ENCODE measurements around the gene LRP8.

- no peak for TF ChIP-seq CTCF (conservative IDR thresholded peaks at IDR 0.05; ENCODE audit: low read length)
- no peak for TF ChIP-seq EZH2phosphoT487 (IDR thresholded peaks at IDR 0.05; ENCODE audit: borderline replicate concordance)
Observed at GRCh38 chr1:53372501-53372951, 44.7 kb upstream of the LRP8 start.
